Esophagus mucosa (tissue), 1 donor: ENCODE data around the gene SYCP3. TPM values are rescaled to one million over a fixed set of nuclear protein-coding genes. Genes with fewer than 3 reads are reported as not detected.

ENCODE experiments used
- total RNA-seq: library from RNA; stranded (reverse); gene quantifications from one replicate; pipeline ENCODE4 v1.2.4, GENCODE V29; 2023
- donor health status: DM: yes; HTN: yes; CAD: no.

SYCP3 gene
- total RNA-seq, 1 donor from 2014 or later: 0.12 TPM

Other genes starting within 250 kb of the SYCP3 start
- gene MYBPC1, start 144.5 kb downstream of the SYCP3 start, total RNA-seq: 0.40 TPM
- gene CHPT1, start 41.8 kb downstream of the SYCP3 start, total RNA-seq: 8.0 TPM
- gene GNPTAB, start 91.5 kb upstream of the SYCP3 start, total RNA-seq: 18.4 TPM
- gene DRAM1, start 138.1 kb upstream of the SYCP3 start, total RNA-seq: 3.0 TPM